PFSK-1 (cell line): ENCODE data around the gene TNS4.

Experiments used
- FOXP2 ChIP-seq: optimal IDR thresholded peaks from 2 replicates; pipeline ENCODE3; 2011; ENCODE audit warnings: borderline replicate concordance, control low read depth, inconsistent platforms; ENCODE audit not compliant: insufficient read depth; ENCODE audit errors: extremely low read length, extremely low read depth
- POLR2AphosphoS5 ChIP-seq: IDR thresholded peaks from 2 replicates; pipeline ENCODE4 v1.6.1; 2012; ENCODE audit warnings: low read depth, mild to moderate bottlenecking, control low read depth, low read length, moderate library complexity
- SIN3A ChIP-seq: IDR thresholded peaks from 2 replicates; pipeline ENCODE4 v1.6.1; 2012; ENCODE audit warnings: mild to moderate bottlenecking, low read length, moderate library complexity, borderline replicate concordance; ENCODE audit not compliant: insufficient read depth
- TAF1 ChIP-seq: IDR thresholded peaks from 2 replicates; pipeline ENCODE4 v1.6.1; 2012; ENCODE audit warnings: low read length, control low read depth, borderline replicate concordance; ENCODE audit not compliant: insufficient read depth

- no peak for TF ChIP-seq POLR2AphosphoS5
- TF ChIP-seq SIN3A = no peak
- TF ChIP-seq TAF1 = no peak
- TF ChIP-seq FOXP2 = no peak
These were observed 10.4 kb downstream of the TNS4 start for GRCh38 chr17:40490982-40491381.
